GM19372 (cell line): Measurements from ENCODE around the gene AACS.
"Not testable (repeated sequence)": the region's sequence is repeated elsewhere in the genome, so short reads cannot be mapped to it uniquely, and the experiment has no call there.

Experiments used
- ATAC-seq: cut with Tn5 transposase; IDR thresholded peaks from one replicate; pipeline ENCODE4 v1.9.1; 2021; ENCODE audit warnings: mild to moderate bottlenecking, low read depth, moderate library complexity; ENCODE audit not compliant: unreplicated experiment

Gene AACS

DNA sequence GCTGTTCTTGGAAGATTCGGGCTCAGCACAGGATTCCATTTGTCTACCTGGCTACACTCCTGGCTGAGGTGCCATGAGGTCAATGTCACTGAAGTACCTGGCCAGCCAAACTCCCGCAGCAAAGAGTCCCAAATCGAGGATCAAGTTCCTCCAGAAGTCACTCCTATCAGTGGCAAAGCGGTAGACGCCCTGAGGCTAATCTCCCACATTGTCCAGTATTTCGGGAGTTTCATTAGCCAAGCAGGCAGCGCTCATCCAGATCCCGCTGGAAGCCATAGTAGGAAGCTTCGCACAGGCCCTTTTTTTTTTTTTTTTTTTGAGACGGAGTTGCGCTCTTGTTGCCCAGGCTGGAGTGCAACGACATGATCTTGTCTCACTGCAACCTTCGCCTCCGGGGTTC, 8.9 kb upstream of the AACS start:
- no peak for ATAC-seq

DNA sequence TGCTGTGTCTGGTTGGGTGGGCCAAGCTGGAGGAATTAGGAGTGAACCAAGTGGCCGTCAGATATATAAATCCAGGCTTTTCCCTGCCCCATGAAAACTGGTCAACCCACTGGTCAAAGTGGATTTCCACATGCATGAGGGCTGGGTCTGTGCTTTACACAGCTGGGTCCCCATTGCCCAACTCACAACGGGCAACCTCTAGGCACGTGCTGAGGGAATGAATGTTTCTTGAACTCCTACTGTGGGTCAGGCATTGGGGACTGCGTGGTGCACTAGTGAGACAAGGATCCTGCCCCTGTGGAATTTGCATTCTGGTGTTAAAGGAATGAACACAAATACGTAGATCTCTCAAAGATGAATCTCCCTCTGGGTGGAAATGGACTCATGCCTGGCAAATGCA, 7.5 kb upstream of the AACS start:
- no peak for ATAC-seq

DNA sequence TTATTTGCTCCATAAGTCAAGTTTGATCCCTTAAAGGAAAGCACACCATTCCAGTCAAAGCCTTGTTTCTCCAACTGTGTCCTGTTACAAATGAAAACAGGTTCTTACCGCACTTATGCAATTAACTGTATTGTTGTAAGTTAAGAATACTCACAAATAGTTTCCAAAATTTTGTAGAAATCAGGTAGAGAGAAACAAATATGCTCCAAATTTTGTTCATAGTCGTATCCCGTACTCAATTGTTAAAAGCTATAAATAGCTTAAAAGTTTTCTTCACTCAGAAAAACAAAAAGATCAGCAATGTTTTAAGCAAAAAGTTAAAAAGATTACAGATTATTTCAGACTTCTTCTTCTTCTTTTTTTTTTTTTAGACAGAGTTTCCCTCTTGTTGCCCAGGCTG, 4.0 kb upstream of the AACS start:
- ATAC-seq: no peak

DNA sequence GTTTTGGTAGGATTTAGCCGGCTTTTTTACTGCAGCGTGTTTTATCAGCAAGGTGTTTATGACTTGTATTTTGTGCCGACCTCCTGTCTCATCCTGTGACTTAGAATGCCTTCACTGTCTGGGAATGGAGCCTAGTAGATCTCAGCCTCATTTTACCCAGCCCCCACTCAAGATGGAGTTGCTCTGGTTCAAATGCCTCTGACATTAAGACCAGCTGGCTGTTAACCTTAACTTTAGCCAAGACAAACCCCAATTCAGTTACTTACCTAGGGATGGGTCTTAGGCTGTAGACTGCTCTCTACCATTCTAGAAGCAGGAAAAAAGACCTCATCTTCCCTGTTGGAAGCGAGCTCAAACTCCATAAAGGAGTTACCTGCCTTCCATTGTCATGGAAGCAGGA, 1.7 kb upstream of the AACS start:
- ATAC-seq: not testable (repeated sequence)

DNA sequence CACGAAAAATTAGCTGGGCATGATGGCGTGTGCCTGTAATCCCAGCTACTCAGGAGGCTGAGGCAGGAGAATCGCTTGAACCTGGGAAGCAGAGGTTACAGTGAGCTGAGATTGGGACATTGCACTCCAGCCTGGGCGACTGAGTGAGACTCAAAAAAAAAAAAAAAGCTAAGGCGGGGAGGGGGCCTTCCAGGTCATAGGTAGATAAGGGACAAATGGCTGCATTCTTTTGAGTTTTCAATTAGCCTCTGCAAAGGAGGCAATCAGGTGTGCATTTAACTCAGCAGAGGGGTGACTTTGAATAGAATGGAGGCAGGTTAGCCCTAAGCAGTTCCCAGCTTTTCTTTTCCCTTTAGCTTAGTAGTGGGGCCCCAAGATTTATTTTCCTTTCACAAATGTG, 743 bp upstream of the AACS start:
- no peak for ATAC-seq

DNA sequence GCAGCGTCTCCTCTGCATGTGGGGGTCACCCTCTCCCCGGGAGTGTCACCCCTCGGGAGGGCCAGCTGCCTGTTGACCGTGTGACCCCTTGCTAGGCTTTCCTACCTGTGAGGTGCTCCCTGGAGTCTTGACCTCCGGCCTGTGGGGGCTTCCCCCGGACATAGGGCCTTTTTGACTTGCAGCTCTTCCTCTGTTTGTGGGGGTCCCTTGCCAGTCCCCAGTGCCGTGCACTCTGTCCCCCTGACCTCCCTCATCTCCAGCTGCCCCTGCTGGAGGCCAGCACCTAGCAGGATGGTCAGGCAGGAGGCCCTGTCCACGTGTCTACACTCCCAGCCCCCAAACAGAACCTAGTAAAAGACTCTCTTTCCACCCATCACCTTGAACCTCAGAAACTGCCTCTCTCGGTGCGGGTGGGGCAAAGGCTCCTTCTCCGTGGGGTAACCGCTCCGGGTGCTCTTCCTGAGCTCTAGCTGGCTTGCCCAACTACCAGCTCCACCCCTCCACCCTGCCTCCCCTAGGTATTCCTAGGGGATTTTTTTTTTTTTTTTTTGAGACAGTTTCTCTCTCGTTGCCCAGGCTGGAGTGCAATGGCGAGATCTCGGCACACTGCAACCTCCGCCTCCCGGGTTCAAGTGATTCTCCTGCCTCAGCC, 810 bp downstream of the AACS start:
- ATAC-seq: no peak

DNA sequence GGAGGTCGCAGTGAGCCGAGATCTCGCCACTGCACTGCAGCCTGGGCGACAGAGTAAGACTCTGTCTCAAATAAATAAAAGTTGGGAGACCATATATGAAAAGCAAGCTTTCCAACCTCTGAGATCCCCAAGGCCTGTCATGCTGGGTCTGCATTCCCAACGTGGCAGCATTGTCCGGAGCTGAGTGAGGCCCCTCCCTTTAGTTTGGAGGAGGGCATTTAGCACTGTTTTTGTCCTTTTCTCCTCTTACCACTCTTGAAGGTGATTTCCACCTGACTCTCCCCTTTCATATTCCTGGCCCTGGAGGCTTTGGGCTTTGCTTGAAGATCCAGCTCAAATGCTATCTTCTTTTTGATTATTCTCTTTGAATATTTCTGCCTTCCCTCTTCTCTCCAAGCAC, 3.2 kb downstream of the AACS start:
- ATAC-seq: no peak

DNA sequence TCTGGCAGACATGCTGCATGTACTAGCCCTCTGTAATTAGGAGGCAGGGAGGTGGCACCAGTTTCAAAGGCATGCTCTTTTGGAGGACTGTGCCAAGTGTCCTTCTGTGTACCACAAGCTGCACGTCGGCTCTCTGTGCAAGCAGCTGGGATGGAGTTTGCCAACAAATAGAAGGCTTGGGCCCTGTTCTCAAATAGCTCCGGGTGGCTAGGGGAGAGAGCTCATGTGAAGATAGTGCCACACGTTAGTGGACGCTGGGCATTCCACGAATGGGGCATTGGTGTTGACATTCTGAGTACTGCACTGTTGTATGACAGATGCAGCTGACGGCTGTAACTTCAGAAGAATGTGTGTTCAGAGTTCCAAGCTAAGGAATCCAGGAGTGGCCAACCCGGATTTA, 4.4 kb downstream of the AACS start:
- ATAC-seq: no peak

DNA sequence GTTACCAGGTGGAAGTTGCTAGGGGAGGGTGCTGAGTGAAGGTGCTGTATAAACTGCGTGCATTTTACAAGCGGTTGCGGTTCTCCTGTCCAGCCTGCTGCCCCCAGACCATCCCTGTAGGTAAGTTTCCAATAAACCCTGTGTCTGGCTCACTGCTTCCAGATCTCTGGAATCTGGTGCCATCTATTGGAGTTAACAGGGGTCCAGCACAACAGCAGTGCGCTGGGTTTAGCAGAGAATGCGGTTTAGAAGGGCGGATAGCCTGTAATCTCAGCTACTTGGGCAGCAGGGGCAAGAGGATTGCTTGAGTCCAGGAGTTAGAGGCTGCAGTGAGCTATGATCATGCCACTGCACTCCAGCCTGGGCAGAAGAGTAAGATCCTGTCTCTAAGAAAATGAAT, 4.9 kb downstream of the AACS start:
- no peak for ATAC-seq

DNA sequence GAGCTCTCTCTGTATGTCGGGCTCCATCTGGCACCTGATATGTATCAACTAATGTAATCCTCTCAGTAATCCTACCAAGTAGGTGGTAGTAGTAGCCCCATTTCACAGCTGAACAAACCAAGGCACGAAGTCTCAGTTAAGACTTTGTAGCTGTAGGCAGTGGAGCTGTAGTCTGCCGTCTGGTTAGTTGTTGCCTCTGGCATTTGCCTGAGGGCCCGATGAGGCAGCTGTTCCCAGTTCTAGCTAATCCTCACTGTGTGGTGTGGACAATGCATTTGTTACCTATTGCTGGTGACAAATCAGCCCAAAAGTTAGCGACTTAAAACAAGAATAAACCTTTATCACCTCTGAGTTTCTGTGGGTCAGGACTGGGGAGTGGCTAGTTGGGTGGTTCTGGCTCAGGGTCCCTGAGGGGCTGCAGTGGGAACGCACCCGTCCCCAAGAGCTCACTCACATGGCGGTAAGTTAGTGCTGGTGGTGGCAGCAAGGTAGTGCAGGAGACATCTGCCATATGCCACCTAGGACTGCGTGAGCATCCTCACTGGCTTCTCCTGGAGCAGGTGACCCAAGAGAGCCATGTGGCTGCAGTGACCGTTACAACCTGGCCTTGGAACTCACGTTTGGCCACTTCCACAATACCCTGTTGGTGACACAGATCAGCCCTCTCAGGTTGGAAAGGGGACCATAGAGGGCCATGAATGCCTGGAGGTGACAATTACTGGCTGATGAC, 5.6 kb downstream of the AACS start:
- ATAC-seq: no peak

DNA sequence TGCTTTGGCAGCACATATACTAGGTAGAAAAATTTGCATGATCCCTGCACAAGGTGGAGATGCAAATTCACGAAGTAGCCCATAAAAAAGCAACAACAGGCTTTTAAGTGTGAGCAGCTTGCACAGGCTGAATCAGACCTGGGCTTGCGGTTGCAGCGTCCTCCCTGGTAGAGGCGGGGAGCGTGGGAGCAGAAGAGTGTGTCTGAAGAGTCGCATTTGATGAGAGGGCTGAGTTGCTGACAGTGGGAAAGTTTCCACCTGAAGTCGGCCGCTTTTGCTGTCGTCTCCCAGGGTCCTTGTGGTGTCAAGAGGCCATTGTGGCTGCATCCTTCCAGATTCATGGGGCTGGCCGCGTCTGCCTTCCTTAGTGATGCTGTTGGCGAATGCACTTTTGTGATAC, 6.2 kb downstream of the AACS start:
- ATAC-seq: no peak

DNA sequence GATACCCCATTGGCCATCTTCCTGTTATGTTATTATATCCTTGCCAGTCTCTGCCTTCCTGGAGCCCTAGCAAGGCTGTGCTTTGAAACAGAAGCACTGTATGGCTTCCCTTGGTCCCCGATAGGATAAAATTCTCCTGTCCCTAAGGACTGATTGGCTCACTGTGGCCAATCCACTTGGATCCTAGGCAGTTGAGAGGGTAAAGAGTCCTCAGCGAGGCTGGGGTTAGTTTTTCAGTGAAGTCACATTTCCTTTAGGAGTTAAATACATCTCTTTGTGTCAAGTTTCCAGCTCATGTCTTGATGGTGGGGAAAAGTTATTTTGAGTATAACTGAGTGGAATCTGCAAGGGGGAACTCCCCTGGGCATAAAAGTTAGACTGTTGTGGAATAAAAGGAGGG, 7.3 kb downstream of the AACS start:
- ATAC-seq: no peak

DNA sequence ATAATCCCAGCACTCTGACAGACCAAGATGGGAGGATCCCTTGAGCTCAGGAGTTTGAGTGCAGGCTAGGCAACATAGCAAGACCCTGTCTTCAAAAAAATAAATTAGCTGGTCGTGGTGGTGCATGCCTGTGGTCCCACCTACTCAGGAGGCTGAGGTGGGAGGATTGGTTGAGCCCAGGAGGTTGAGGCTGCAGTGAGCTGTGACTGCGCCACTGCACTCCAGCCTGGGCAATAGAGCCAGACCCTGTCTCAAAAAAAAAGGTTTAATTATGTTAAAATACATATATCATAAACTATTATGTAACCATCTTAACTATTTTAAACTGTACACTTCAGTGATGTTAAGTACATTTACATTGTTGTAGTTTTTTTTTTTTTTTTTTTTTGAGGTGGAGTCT, 9.1 kb downstream of the AACS start:
- ATAC-seq: not testable (repeated sequence)

DNA sequence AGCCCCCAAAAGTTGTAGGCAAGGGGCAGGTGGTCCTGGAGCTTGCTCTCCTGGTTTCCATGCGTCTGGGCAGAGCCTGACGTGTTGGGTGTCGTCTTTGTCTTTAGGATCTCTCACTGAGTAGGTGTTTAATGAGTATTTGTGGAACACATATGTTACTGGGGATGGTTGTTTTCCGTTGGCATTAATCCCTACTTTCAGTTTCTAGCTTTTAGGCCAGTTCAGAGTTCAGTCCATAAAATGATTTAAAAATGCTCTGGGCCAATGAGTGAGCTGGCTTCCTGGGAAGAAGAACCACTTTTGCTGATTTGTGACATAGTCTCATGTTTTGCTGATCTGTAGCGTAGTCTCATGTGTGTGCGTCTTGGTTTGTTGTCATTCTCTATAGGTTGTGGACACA, 10.9 kb downstream of the AACS start:
- ATAC-seq: no peak

DNA sequence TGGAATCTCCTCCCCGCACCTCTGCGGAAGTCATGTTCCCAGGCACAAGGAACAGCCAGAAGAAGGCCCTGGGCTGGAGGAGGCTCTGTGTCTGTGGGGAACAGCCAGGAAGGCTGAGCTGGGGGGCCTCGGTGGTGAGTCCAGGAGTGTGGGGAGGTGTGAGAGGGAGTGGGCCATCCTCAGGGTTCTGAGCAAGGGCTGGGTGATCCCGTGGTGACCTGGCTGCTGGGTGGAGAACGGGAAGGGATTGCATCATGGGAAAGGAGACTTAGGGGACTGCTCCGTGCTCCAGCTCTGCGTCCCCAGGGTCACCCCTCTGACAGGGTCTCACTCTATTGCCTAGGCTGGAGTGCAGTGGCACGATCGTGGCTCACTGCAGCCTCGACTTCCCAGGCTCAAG, 13.8 kb downstream of the AACS start:
- no peak for ATAC-seq

DNA sequence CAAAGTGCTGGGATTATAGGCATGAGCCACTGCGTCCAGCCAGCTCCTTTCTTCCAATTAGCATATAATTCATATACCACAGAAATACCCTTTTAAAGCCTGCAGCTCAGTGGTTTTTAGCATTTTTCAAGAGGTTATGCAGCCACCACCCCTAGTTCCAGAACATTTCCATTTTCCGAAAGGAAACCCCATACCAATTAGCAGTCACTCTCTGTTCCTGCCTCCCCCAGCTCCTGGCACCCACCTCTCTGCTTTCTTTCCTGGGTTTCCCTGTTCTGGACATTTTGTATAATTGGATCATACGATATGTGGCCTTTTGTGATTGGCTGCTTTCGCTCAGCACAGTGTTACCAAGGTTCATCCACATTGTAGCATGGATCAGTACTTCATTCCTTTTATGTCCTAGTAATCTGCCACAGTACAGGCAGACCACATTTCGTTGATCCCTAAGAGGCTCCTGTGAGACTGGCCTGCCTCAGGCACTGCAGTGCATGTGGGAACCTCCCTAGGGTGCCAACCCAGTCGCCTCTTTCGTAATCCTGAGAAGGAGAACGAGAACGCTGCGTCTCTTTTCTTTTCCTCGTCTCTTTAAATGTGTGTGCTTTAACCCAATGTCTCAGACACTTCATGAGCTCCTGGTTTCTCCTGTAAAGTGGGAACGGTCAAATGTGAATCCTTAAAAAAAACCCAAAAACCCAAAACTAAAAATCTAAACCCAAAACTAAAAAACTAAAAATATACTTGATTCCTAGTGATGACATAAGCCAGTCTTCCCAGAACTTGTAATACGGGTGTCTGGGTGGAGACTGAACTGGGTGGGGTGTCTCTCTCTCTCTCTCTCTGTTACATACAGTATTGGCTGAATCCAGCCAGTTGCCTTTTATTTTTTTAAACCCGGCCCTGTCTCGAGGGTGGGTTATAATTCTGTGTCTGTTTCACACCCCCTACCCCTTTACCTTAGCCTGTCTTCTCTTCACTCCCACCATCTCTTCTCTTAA, 14.7 kb downstream of the AACS start:
- ATAC-seq: no peak

DNA sequence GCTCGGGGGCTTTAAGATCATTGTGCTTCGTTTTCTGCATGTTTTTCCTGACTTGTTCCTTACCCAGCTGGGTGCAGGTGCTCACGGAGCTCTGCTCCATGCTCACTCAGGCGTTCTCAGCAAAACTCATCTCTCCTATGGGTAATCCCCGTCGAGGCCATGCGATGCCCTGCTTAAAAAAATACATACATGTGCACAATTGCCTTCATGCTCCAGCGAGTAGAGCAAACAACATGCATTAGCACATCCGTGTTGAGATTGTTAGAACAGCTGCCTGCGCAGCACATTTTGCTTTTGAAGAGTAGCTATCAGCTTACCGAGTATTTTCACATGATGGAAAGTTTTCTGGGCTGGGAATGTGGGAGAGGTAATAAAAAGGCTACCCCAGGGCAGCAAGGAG, 16.2 kb downstream of the AACS start:
- ATAC-seq: no peak

DNA sequence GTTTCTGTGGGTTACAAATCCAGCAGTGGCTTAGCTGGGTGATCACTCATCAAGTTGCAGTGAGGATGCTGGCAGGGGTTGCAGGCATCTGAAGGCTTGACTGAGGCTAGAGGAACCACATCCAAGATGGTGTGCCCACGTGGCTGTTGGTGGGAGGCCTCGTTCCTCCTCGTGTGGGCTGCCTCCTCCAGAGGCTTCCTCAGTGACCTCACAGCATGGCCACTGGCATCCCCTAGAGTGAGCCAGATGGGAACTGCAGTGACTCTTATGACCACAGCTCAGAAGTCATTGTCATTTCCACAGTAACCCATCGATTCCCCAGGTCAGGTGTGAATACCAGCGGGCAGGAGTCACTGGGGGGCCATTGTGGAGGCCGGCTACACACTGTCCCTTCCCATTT, 17.8 kb downstream of the AACS start:
- ATAC-seq: no peak

DNA sequence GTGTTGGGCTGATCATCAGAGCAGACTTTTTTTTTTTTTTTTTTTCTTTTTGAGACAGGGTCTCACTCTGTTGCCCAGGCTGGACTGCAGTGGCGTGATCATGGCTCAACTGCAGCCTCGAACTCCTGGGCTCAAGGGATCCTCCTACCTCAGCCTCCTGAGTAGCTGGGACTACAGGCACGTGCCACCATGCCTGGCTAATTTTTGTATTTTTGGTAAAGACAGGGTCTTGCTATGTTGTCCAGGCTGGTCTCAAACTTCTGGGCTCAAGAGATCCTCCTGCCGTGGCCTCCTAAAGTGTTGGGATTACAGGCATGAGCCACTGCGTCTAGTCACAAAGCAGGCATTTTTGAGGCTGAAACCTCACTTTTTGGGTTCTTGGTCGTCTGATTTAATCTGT, 23.0 kb downstream of the AACS start:
- not testable (repeated sequence) for ATAC-seq

DNA sequence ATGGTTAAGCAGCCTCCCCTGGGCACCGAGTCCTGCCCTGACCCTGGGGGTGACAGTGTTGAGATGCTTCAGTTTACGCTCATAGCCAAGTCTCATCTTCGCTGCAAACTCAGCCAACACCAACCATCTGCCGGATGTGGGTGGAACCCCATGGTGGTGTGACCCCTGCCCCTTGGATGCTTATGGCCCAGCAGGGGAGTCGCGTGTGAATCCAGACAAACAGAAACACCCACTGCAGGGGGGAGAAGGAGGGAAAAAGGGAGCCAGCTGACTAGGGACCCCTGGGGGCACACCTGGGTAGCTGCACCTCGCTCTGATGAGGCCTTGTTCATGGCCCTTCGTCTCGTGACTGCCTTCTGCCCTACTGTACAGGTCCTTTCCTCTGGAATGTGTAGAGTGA, 23.8 kb downstream of the AACS start:
- no peak for ATAC-seq

DNA sequence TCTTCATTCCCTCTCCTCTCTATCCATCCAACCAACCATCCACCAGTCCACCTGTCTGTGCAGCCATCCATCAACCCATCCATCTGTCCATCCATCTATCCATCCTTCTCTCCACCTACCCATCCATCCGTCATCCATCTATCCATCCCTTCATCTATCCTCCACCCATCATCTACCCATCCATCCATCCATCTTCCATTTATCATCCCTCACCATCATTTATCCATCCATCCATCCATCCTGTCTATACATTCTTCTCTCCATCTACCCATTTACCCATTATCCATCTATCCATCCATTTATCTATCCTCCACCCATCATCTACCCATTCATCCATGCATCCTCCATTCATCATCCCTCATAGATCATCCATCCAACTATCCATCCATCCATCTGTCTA, 24.4 kb downstream of the AACS start:
- no peak for ATAC-seq
